Mesothelial cell of epicardium (in vitro differentiated cells): ENCODE data around the gene BANP. TPM values are rescaled to one million over a fixed set of nuclear protein-coding genes. Genes with fewer than 3 reads are reported as not detected.
"Not testable (repeated sequence)": the region's sequence is repeated elsewhere in the genome, so short reads cannot be mapped to it uniquely, and the experiment has no call there.

Experiments used
- DNase-seq, 2 experiments: peaks; one replicate each; pipeline ENCODE4 v3.0.0; 2021; ENCODE audit warnings: low spot score in 2 of 2; ENCODE audit not compliant: unreplicated experiment in 2 of 2
- H3K27ac Mint-ChIP-seq: 2 replicates; pipeline ENCODE4 v1.8.0; 2021; ENCODE audit warnings: mixed read lengths
- H3K27me3 Mint-ChIP-seq: 2 replicates; pipeline ENCODE4 v1.8.0; 2021; ENCODE audit warnings: low read depth, mixed read lengths
- H3K36me3 Mint-ChIP-seq: 2 replicates; pipeline ENCODE4 v1.8.0; 2021; ENCODE audit warnings: mixed read lengths
- H3K4me1 Mint-ChIP-seq: 2 replicates; pipeline ENCODE4 v1.8.0; 2021; ENCODE audit warnings: mixed read lengths
- H3K4me3 Mint-ChIP-seq: 2 replicates; pipeline ENCODE4 v1.8.0; 2021; ENCODE audit warnings: mild to moderate bottlenecking, moderate library complexity, mixed read lengths
- H3K9me3 Mint-ChIP-seq: 2 replicates; pipeline ENCODE4 v1.8.0; 2021; ENCODE audit warnings: mixed read lengths
- CTCF ChIP-seq: fragments of 200-600 bp; sonication (generic); IDR thresholded peaks from one replicate; pipeline ENCODE4 v1.5.0; 2021; ENCODE audit warnings: antibody characterized with exemption; ENCODE audit not compliant: unreplicated experiment
- total RNA-seq: library from RNA; stranded (reverse); gene quantifications from 3 replicates; pipeline ENCODE4 v1.2.1, GENCODE V29; 2021

BANP gene
- total RNA-seq, 1 donor from 2014 or later, result 43.6 TPM

GRCh38 chr16:88034770-88035169 is 83.5 kb downstream of the BANP start:
- H3K4me3 Mint-ChIP-seq, result no peak overlapping the region
- H3K9me3 Mint-ChIP-seq, result no peaks in the 10 kb centered on the region
- H3K27me3 Mint-ChIP-seq, result no peaks in the 10 kb centered on the region
- H3K36me3 Mint-ChIP-seq, result peaks cover 12% of the 10 kb centered on the region
- H3K4me1 Mint-ChIP-seq, result peaks cover 8% of the 10 kb centered on the region
- no peak for TF ChIP-seq CTCF
- DNase-seq, result no peak
- H3K27ac Mint-ChIP-seq, result peak overlapping the region; percentile 65

- Mint-ChIP-seq H3K36me3 (peaks cover 14% of the 10 kb centered on the region), H3K4me1 (peaks cover 8% of the 10 kb centered on the region), H3K4me3 (no peak overlapping the region), H3K27me3 (no peaks in the 10 kb centered on the region), H3K27ac (peak overlapping the region; percentile 9), H3K9me3 (no peaks in the 10 kb centered on the region)
- TF ChIP-seq CTCF, result no peak
- DNase-seq, result no peak
Observed at GRCh38 chr16:88035292-88035691, 84.1 kb downstream of the BANP start.

- H3K4me3 Mint-ChIP-seq, H3K9me3 Mint-ChIP-seq, H3K27me3 Mint-ChIP-seq, H3K4me1 Mint-ChIP-seq, DNase-seq: not testable (repeated sequence)
- Mint-ChIP-seq H3K27ac (peak overlapping the region; percentile 9), H3K36me3 (peaks cover 18% of the 10 kb centered on the region)
Observed at GRCh38 chr16:88035884-88036639, 84.8 kb downstream of the BANP start.

GRCh38 chr16:88036640-88036996 is 85.4 kb downstream of the BANP start:
- H3K4me1 Mint-ChIP-seq, H3K4me3 Mint-ChIP-seq, H3K27ac Mint-ChIP-seq, H3K27me3 Mint-ChIP-seq, H3K9me3 Mint-ChIP-seq, DNase-seq: not testable (repeated sequence)
- peaks cover 18% of the 10 kb centered on the region for H3K36me3 Mint-ChIP-seq

GRCh38 chr16:88037359-88037758 is 86.1 kb downstream of the BANP start:
- H3K4me1 Mint-ChIP-seq, H3K4me3 Mint-ChIP-seq, DNase-seq, H3K27me3 Mint-ChIP-seq, H3K9me3 Mint-ChIP-seq, H3K27ac Mint-ChIP-seq: not testable (repeated sequence)
- H3K36me3 Mint-ChIP-seq, result peaks cover 18% of the 10 kb centered on the region

- not testable (repeated sequence) for H3K27me3 Mint-ChIP-seq, DNase-seq, H3K9me3 Mint-ChIP-seq, H3K4me3 Mint-ChIP-seq, H3K27ac Mint-ChIP-seq, H3K4me1 Mint-ChIP-seq
- H3K36me3 Mint-ChIP-seq, result peaks cover 18% of the 10 kb centered on the region
Observed at GRCh38 chr16:88037876-88038525, 86.8 kb downstream of the BANP start.

- peaks cover 20% of the 10 kb centered on the region for H3K36me3 Mint-ChIP-seq
- not testable (repeated sequence) for H3K4me3 Mint-ChIP-seq, H3K9me3 Mint-ChIP-seq, H3K27ac Mint-ChIP-seq, H3K4me1 Mint-ChIP-seq, H3K27me3 Mint-ChIP-seq, DNase-seq
Observed at GRCh38 chr16:88038526-88038908, 87.3 kb downstream of the BANP start.

GRCh38 chr16:88039591-88039990 is 88.4 kb downstream of the BANP start:
- Mint-ChIP-seq H3K27ac (no peak overlapping the region), H3K4me1 (peaks cover 4% of the 10 kb centered on the region), H3K36me3 (peaks cover 20% of the 10 kb centered on the region), H3K9me3 (no peaks in the 10 kb centered on the region), H3K27me3 (no peaks in the 10 kb centered on the region), H3K4me3 (no peak overlapping the region)
- DNase-seq, result no peak
- TF ChIP-seq CTCF, result no peak

GRCh38 chr16:88040196-88040876 is 89.1 kb downstream of the BANP start:
- H3K27me3 Mint-ChIP-seq, H3K27ac Mint-ChIP-seq, H3K4me1 Mint-ChIP-seq, DNase-seq, H3K9me3 Mint-ChIP-seq, H3K4me3 Mint-ChIP-seq: not testable (repeated sequence)
- H3K36me3 Mint-ChIP-seq, result peaks cover 20% of the 10 kb centered on the region

GRCh38 chr16:88040877-88041244 is 89.6 kb downstream of the BANP start:
- DNase-seq, H3K27ac Mint-ChIP-seq, H3K9me3 Mint-ChIP-seq, H3K27me3 Mint-ChIP-seq, H3K4me1 Mint-ChIP-seq, H3K4me3 Mint-ChIP-seq: not testable (repeated sequence)
- peaks cover 16% of the 10 kb centered on the region for H3K36me3 Mint-ChIP-seq

GRCh38 chr16:88041506-88041905 is 90.3 kb downstream of the BANP start:
- H3K9me3 Mint-ChIP-seq, H3K27me3 Mint-ChIP-seq, H3K4me1 Mint-ChIP-seq, H3K27ac Mint-ChIP-seq, H3K4me3 Mint-ChIP-seq, DNase-seq: not testable (repeated sequence)
- H3K36me3 Mint-ChIP-seq, result peaks cover 16% of the 10 kb centered on the region
